Prostate gland (tissue), 2 donors: Measurements from ENCODE around the gene NINL. TPM values are rescaled to one million over a fixed set of nuclear protein-coding genes. Genes with fewer than 3 reads are reported as not detected.
"Not testable (repeated sequence)": the region's sequence is repeated elsewhere in the genome, so short reads cannot be mapped to it uniquely, and the experiment has no call there.

Source experiments
- DNase-seq: peaks from one replicate; pipeline ENCODE4 v3.0.0-alpha.2; 2019; ENCODE audit warnings: low spot score
- H3K27ac ChIP-seq, 2 donors: fragments of 200-600 bp; sonication (generic); 2 replicates each; pipeline ENCODE4 v1.5.1; 2017 to 2019
- H3K27me3 ChIP-seq: fragments of 200-600 bp; sonication (generic); replicated peaks from 2 replicates; pipeline ENCODE4 v1.5.1; 2019; ENCODE audit not compliant: insufficient read depth
- H3K36me3 ChIP-seq, 2 donors: fragments of 200-600 bp; sonication (generic); 1 replicate in 1 of 2; 2 replicates in 1 of 2; pipeline versions ENCODE4 v1.5.1 to v1.8.1; 2017 to 2019
- H3K4me1 ChIP-seq: fragments of 200-600 bp; sonication (generic); replicated peaks from 2 replicates; pipeline ENCODE4 v1.5.1; 2019
- H3K4me3 ChIP-seq, 2 donors: fragments of 200-600 bp; sonication (generic); 2 replicates each; pipeline ENCODE4 v1.5.1; 2017 to 2019
- H3K9me3 ChIP-seq: fragments of 200-600 bp; sonication (generic); 2 replicates; pipeline ENCODE4 v1.5.1; 2017
- CTCF ChIP-seq, 4 experiments: fragments of 200-600 bp in 2 of 4; fragments of 450-650 bp in 2 of 4; sonication (generic) in 2 of 4; IDR thresholded peaks; 1 replicate in 3 of 4; 2 replicates in 1 of 4; pipeline ENCODE4 v1.5.1; 2016 to 2019; ENCODE audit warnings: antibody characterized with exemption in 4 of 4, mild to moderate bottlenecking in 2 of 4, moderate library complexity in 2 of 4
- POLR2A ChIP-seq: fragments of 450-650 bp; IDR thresholded peaks from one replicate; pipeline ENCODE4 v1.6.1; 2016; ENCODE audit warnings: antibody characterized with exemption, mild to moderate bottlenecking
- POLR2AphosphoS5 ChIP-seq: sonication (generic); formaldehyde crosslinking; IDR thresholded peaks from one replicate; pipeline ENCODE4 v1.6.1; 2017; ENCODE audit warnings: antibody characterized with exemption
- WGBS: methylation state at CpG from one replicate; pipeline ENCODE4 v1.1.5; 2018; 5-methylcytosine and 5-hydroxymethylcytosine counted together
- intact Hi-C: fragments of 100-400 bp; cut with DNase I; formaldehyde crosslinking; loops from one replicate; pipeline ENCODE4 v1.14.2; 2022
- total RNA-seq, 2 donors: library from RNA; depleted of rRNA; stranded (reverse); fragments of >200 nt; gene quantifications; one replicate each; pipeline ENCODE4 v1.1.0, GENCODE V29; 2016

NINL gene
- total RNA-seq, 2 donors from 2014 or later, result 16.3 to 31.1 TPM

DNA sequence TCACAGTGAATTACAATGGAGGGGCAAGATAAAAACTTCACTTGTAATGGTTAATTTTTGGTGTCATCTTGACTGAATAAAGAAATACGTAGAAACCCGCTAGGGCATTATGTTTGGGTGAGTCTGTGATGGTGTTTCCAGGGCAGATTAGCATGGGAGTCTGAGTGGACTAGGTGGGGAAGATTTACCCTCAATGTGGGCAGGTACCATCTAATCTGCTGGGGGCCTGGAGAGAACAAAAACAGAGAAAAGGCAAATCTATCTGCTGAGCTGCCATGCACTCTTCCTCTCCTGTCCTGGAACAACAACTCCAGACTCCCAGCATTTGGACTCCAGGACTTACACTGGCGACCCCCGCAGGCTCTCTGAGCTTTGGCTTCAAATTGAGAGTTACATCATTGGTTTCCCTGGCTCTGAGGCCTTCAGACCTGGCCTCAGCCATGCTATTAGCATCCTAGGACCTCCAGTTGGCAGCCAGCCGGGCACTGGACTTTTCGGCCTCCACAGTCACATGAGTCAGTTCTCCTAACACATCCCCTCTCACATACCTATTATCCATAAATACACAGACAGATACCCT is 19.7 kb downstream of the NINL start:
- DNase-seq, result no peak
- Histone ChIP-seq H3K4me1 (no peaks in the 10 kb centered on the region), H3K36me3 (no peaks in the 10 kb centered on the region), H3K9me3 (no peaks in the 10 kb centered on the region), H3K4me3 (no peak overlapping the region), H3K27me3 (no peaks in the 10 kb centered on the region), H3K27ac (no peak overlapping the region)
- WGBS, result 87% methylated on average over 6 of the region's 6 CpGs
- intact Hi-C loops, result no loop called here
- TF ChIP-seq CTCF (IDR thresholded peaks at IDR 0.05) (no peak), POLR2A (no peak), POLR2AphosphoS5 (no peak)

- 98% methylated on average over 6 of the region's 6 CpGs for WGBS
- TF ChIP-seq CTCF (IDR thresholded peaks at IDR 0.05) (no peak), POLR2A (no peak), POLR2AphosphoS5 (no peak)
- H3K4me3 ChIP-seq, result no peak overlapping the region
- intact Hi-C loops, result no loop called here
- DNase-seq, result no peak
- no peaks in the 10 kb centered on the region for H3K4me1 ChIP-seq
- H3K27me3 ChIP-seq, result no peaks in the 10 kb centered on the region
- no peak overlapping the region for H3K27ac ChIP-seq
- H3K36me3 ChIP-seq, result no peaks in the 10 kb centered on the region
- no peaks in the 10 kb centered on the region for H3K9me3 ChIP-seq
Measured at GRCh38 chr20:25563876-25564275, 21.5 kb downstream of the NINL start.

DNA sequence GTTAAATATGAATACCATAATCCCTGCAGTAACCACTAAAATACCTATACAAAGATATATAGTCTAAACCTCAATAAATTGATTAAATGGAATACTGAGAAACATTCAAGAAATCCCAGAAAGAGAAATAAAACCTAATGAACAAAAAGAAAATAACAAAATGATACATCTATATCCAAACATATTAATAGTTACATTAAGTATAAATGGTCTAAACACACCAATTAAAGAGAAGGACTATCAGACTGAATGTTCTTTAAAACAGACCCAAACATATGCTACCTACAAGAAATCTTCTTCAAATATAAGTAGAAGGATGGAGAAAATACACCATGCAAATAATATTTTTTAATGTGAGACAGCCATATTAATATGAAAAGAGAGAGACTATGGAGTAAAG is 22.0 kb downstream of the NINL start:
- no peak for TF ChIP-seq CTCF (IDR thresholded peaks at IDR 0.05)
- TF ChIP-seq POLR2AphosphoS5, result no peak
- no peak for TF ChIP-seq POLR2A
- Histone ChIP-seq H3K27ac (no peak overlapping the region), H3K27me3 (no peaks in the 10 kb centered on the region), H3K4me3 (no peak overlapping the region), H3K36me3 (no peaks in the 10 kb centered on the region), H3K9me3 (no peaks in the 10 kb centered on the region), H3K4me1 (no peaks in the 10 kb centered on the region)
- intact Hi-C loops, result no loop called here
- DNase-seq, result no peak

GRCh38 chr20:25561771-25562170 is 23.6 kb downstream of the NINL start:
- WGBS, result 90% methylated on average over 4 of the region's 31 CpGs
- intact Hi-C loops, H3K36me3 ChIP-seq, H3K9me3 ChIP-seq, H3K4me3 ChIP-seq, H3K27ac ChIP-seq, H3K4me1 ChIP-seq, H3K27me3 ChIP-seq, DNase-seq: not testable (repeated sequence)

- H3K27me3 ChIP-seq, result no peaks in the 10 kb centered on the region
- H3K27ac ChIP-seq, result no peak overlapping the region
- H3K4me3 ChIP-seq, result no peak overlapping the region
- WGBS, result 54% methylated on average over 6 of the region's 6 CpGs
- no peak for TF ChIP-seq CTCF (IDR thresholded peaks at IDR 0.05)
- no peak for TF ChIP-seq POLR2AphosphoS5
- no peak for TF ChIP-seq POLR2A
- H3K4me1 ChIP-seq, result peaks cover 17% of the 10 kb centered on the region
- intact Hi-C loops, result no loop called here
- H3K9me3 ChIP-seq, result no peaks in the 10 kb centered on the region
- no peaks in the 10 kb centered on the region for H3K36me3 ChIP-seq
- no peak for DNase-seq
Measured at GRCh38 chr20:25553819-25554296, 31.5 kb downstream of the NINL start.
